OCI-LY1 (cell line): ENCODE measurements around the gene OR13J1.
"Not testable (repeated sequence)": the region's sequence is repeated elsewhere in the genome, so short reads cannot be mapped to it uniquely, and the experiment has no call there.

Experiments used
- H2AFZ ChIP-seq: fragments of 200-600 bp; sonication (generic), shearing (Covaris generic); 2 replicates; pipeline ENCODE4 v1.6.0; 2014; ENCODE audit warnings: antibody characterized with exemption, mild to moderate bottlenecking, low read length
- H3F3A ChIP-seq: fragments of 200-600 bp; sonication (generic), shearing (Covaris generic); 2 replicates; pipeline ENCODE4 v1.6.0; 2014; ENCODE audit warnings: mild to moderate bottlenecking, antibody characterized with exemption, low read length, moderate library complexity; ENCODE audit not compliant: insufficient read depth
- H3K27ac ChIP-seq: fragments of 200-600 bp; sonication (generic); 2 replicates; pipeline ENCODE4 v1.5.1; 2014; ENCODE audit warnings: low read length, mixed run types, mild to moderate bottlenecking, low read depth; ENCODE audit not compliant: poor library complexity, severe bottlenecking
- H3K27me3 ChIP-seq: fragments of 200-600 bp; sonication (generic); 2 replicates; pipeline ENCODE4 v1.6.0; 2014; ENCODE audit warnings: antibody characterized with exemption, mild to moderate bottlenecking, low read length, moderate library complexity; ENCODE audit not compliant: insufficient read depth
- H3K36me3 ChIP-seq: fragments of 200-600 bp; sonication (generic); 2 replicates; pipeline ENCODE4 v1.6.1; 2014; ENCODE audit warnings: mild to moderate bottlenecking, antibody characterized with exemption, low read length, moderate library complexity, mixed read lengths; ENCODE audit not compliant: insufficient read depth
- H3K4me1 ChIP-seq: fragments of 200-600 bp; sonication (generic); 2 replicates; pipeline ENCODE4 v1.5.1; 2014; ENCODE audit warnings: mild to moderate bottlenecking, low read length, moderate library complexity; ENCODE audit not compliant: insufficient read depth, severe bottlenecking
- H3K4me2 ChIP-seq: fragments of 200-600 bp; sonication (generic), shearing (Covaris generic); 2 replicates; pipeline ENCODE4 v1.6.1; 2014; ENCODE audit warnings: low read length
- H3K4me3 ChIP-seq: fragments of 200-600 bp; sonication (generic); 2 replicates; pipeline ENCODE4 v1.5.1; 2014; ENCODE audit warnings: low read length, low read depth, mild to moderate bottlenecking, mixed read lengths; ENCODE audit not compliant: poor library complexity, severe bottlenecking
- H3K79me2 ChIP-seq: fragments of 200-600 bp; shearing (Covaris generic); 2 replicates; pipeline ENCODE4 v1.6.1; 2016; ENCODE audit warnings: mixed run types, low read length, mixed read lengths; ENCODE audit not compliant: insufficient read depth
- H3K9ac ChIP-seq: fragments of 200-600 bp; sonication (generic), shearing (Covaris generic); 2 replicates; pipeline ENCODE4 v1.6.1; 2014; ENCODE audit warnings: mild to moderate bottlenecking, low read length, mixed read lengths
- H3K9me2 ChIP-seq: fragments of 200-600 bp; sonication (generic), shearing (Covaris generic); 2 replicates; pipeline ENCODE4 v1.6.1; 2014; ENCODE audit warnings: low read depth, mild to moderate bottlenecking, low read length, mixed read lengths
- H3K9me3 ChIP-seq: fragments of 200-600 bp; shearing (Covaris generic); 2 replicates; pipeline ENCODE4 v1.6.1; 2014; ENCODE audit warnings: low read length, mixed read lengths
- H4K20me1 ChIP-seq: fragments of 200-600 bp; sonication (generic), shearing (Covaris generic); 2 replicates; pipeline ENCODE4 v1.6.0; 2016; ENCODE audit warnings: mild to moderate bottlenecking, low read length; ENCODE audit not compliant: insufficient read depth
- EZH2 ChIP-seq: fragments of 200-600 bp; sonication (generic), shearing (Covaris generic); IDR thresholded peaks from 2 replicates; pipeline ENCODE4 v1.8.0; 2017; ENCODE audit warnings: borderline replicate concordance, mixed run types, mild to moderate bottlenecking, antibody characterized with exemption, low read length, moderate library complexity, mixed read lengths
- TF ChIP-seq, protein P1 (sequence below): fragments of 200-600 bp; sonication (generic), shearing (Covaris generic); IDR thresholded peaks from 2 replicates; pipeline ENCODE4 v1.5.1; 2017; ENCODE audit warnings: mild to moderate bottlenecking, antibody characterized with exemption, low read length, moderate library complexity, mixed read lengths

The OR13J1 gene

DNA sequence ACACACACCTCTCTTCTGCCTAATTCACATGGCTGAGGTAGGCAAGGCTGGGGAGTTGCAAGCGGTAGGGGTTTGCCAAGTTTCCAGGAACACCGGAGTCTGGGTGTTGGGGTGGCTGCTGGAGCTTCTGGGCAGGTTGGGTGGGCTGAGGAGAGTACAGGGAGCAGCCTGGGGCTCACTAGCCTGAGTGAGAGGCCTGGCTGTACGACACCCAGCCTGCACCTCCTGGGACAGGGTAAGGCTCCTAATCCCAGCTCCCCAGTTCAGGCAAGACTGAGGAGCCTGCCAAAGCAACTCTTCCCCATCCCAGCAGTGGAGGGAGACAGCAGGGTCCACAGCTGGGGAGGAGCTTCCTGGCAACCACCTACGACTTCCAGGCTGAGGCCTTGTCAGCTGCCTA lies 47.1 kb upstream of the OR13J1 start:
- H3K4me3 ChIP-seq = no peak overlapping the region
- H3K79me2 ChIP-seq = no peaks in the 10 kb centered on the region
- H3K4me2 ChIP-seq = no peak overlapping the region
- H3K27me3 ChIP-seq = no peaks in the 10 kb centered on the region
- H3K9me2 ChIP-seq = no peaks in the 10 kb centered on the region
- H3K36me3 ChIP-seq = no peaks in the 10 kb centered on the region
- H3F3A ChIP-seq = no peaks in the 10 kb centered on the region
- H4K20me1 ChIP-seq = no peaks in the 10 kb centered on the region
- H3K9ac ChIP-seq = no peak overlapping the region
- H3K4me1 ChIP-seq = no peaks in the 10 kb centered on the region
- H3K27ac ChIP-seq = no peak overlapping the region
- H3K9me3 ChIP-seq = no peaks in the 10 kb centered on the region
- TF ChIP-seq, protein P1, sequence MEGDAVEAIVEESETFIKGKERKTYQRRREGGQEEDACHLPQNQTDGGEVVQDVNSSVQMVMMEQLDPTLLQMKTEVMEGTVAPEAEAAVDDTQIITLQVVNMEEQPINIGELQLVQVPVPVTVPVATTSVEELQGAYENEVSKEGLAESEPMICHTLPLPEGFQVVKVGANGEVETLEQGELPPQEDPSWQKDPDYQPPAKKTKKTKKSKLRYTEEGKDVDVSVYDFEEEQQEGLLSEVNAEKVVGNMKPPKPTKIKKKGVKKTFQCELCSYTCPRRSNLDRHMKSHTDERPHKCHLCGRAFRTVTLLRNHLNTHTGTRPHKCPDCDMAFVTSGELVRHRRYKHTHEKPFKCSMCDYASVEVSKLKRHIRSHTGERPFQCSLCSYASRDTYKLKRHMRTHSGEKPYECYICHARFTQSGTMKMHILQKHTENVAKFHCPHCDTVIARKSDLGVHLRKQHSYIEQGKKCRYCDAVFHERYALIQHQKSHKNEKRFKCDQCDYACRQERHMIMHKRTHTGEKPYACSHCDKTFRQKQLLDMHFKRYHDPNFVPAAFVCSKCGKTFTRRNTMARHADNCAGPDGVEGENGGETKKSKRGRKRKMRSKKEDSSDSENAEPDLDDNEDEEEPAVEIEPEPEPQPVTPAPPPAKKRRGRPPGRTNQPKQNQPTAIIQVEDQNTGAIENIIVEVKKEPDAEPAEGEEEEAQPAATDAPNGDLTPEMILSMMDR = no peak
- TF ChIP-seq EZH2 = no peak
- no peak overlapping the region for H2AFZ ChIP-seq

GRCh38 chr9:35915681-35916294 lies 45.6 kb upstream of the OR13J1 start:
- Histone ChIP-seq H3K9ac (no peak overlapping the region), H2AFZ (no peak overlapping the region), H3F3A (no peaks in the 10 kb centered on the region), H3K4me2 (no peak overlapping the region), H3K27ac (no peak overlapping the region), H3K4me1 (no peaks in the 10 kb centered on the region), H3K79me2 (no peaks in the 10 kb centered on the region), H3K9me3 (no peaks in the 10 kb centered on the region), H3K9me2 (no peaks in the 10 kb centered on the region), H4K20me1 (no peaks in the 10 kb centered on the region), H3K4me3 (no peak overlapping the region), H3K36me3 (no peaks in the 10 kb centered on the region), H3K27me3 (no peaks in the 10 kb centered on the region)
- TF ChIP-seq EZH2 = no peak
- TF ChIP-seq, protein P1 = no peak

GRCh38 chr9:35914301-35914807 lies 44.2 kb upstream of the OR13J1 start:
- TF ChIP-seq EZH2 = no peak
- TF ChIP-seq, protein P1 = no peak
- Histone ChIP-seq H3K27ac (no peak overlapping the region), H3K36me3 (no peaks in the 10 kb centered on the region), H3K4me3 (no peak overlapping the region), H3K27me3 (no peaks in the 10 kb centered on the region), H3K9me2 (no peaks in the 10 kb centered on the region), H3K4me1 (no peaks in the 10 kb centered on the region), H3F3A (no peaks in the 10 kb centered on the region), H4K20me1 (no peaks in the 10 kb centered on the region), H3K9ac (no peak overlapping the region), H3K79me2 (no peaks in the 10 kb centered on the region), H3K9me3 (no peaks in the 10 kb centered on the region), H3K4me2 (no peak overlapping the region), H2AFZ (no peak overlapping the region)

DNA sequence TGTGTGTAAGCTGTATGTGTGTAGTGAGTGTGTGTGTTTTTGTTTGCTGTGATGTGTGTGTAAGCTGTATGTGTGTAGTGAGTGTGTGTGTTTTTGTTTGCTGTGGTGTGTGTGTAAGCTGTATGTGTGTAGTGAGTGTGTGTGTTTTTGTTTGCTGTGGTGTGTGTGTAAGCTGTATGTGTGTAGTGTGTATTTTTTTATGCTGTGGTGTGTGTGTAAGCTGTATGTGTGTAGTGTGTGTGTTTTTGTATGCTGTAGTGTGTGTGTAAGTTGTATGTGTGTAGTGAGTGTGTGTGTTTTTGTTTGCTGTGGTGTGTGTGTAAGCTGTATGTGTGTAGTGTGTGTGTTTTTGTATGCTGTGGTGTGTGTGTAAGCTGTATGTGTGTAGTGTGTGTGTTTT lies 43.2 kb upstream of the OR13J1 start:
- H3K9me3 ChIP-seq, H2AFZ ChIP-seq, H3K4me3 ChIP-seq, H3K27ac ChIP-seq, H3K4me1 ChIP-seq, H3K4me2 ChIP-seq, H3K9ac ChIP-seq, H3F3A ChIP-seq, H3K9me2 ChIP-seq, H3K79me2 ChIP-seq, H4K20me1 ChIP-seq, H3K36me3 ChIP-seq, H3K27me3 ChIP-seq: not testable (repeated sequence)
